PC-9 (cell line): ENCODE results near the gene SHKBP1. TPM values are rescaled to one million over a fixed set of nuclear protein-coding genes. Genes with fewer than 3 reads are reported as not detected.

ENCODE experiments used
- BruUV-seq: library from RNA; stranded (reverse); fragments of 400-500 nt; replicated peaks from 2 replicates; lab custom pipeline; 2021; lab: Mats Ljungman, UMichigan
- CTCF ChIA-PET: fragments of 300-600 bp; sonication (Branson Sonifier 250); formaldehyde crosslinking; loops from one replicate; lab custom pipeline; 2022; ENCODE audit warnings: antibody characterized with exemption; lab: Charles Lee
- POLR2A ChIA-PET: fragments of 300-600 bp; sonication (Branson Sonifier 250); formaldehyde crosslinking; loops from one replicate; lab custom pipeline; 2022; ENCODE audit warnings: antibody characterized with exemption; ENCODE audit not compliant: unreplicated experiment; lab: Charles Lee
- DNase-seq, 2 experiments: peaks; one replicate each; pipeline versions ENCODE4 v3.0.0 to v3.0.0-alpha.2; 2015 to 2022; ENCODE audit warnings: mixed read lengths in 1 of 2
- H2AFZ ChIP-seq: fragments of 200-600 bp; sonication (generic); 2 replicates; pipeline ENCODE4 v1.8.1; 2017; ENCODE audit warnings: antibody characterized with exemption
- H3F3A ChIP-seq: fragments of 200-600 bp; sonication (generic); 2 replicates; pipeline ENCODE4 v1.8.1; 2017; ENCODE audit warnings: antibody characterized with exemption, mild to moderate bottlenecking, low read depth; ENCODE audit not compliant: insufficient read depth
- H3K27ac ChIP-seq: fragments of 200-600 bp; sonication (generic); 2 replicates; pipeline ENCODE4 v1.6.1; 2016; ENCODE audit warnings: mixed run types
- H3K27me3 ChIP-seq: fragments of 200-600 bp; sonication (generic); 2 replicates; pipeline ENCODE4 v1.6.1; 2016; ENCODE audit warnings: low read depth, mixed run types; ENCODE audit not compliant: insufficient read depth
- H3K36me3 ChIP-seq: fragments of 200-600 bp; sonication (generic); 2 replicates; pipeline ENCODE4 v1.6.1; 2016; ENCODE audit warnings: low read depth, mixed run types
- H3K4me1 ChIP-seq: fragments of 200-600 bp; sonication (generic); replicated peaks from 2 replicates; pipeline ENCODE4 v1.6.1; 2016; ENCODE audit warnings: mixed run types; ENCODE audit not compliant: insufficient read depth
- H3K4me2 ChIP-seq: fragments of 200-600 bp; sonication (generic); 2 replicates; pipeline ENCODE4 v1.6.1; 2017; ENCODE audit warnings: mixed run types
- H3K4me3 ChIP-seq: fragments of 200-600 bp; sonication (generic); 2 replicates; pipeline ENCODE4 v1.6.1; 2016; ENCODE audit warnings: mixed run types
- H3K79me2 ChIP-seq: fragments of 200-600 bp; sonication (generic); 2 replicates; pipeline ENCODE4 v1.6.1; 2017; ENCODE audit warnings: low read depth, mixed run types
- H3K9me2 ChIP-seq: fragments of 200-600 bp; sonication (generic); 2 replicates; pipeline ENCODE4 v1.8.1; 2017; ENCODE audit warnings: mild to moderate bottlenecking; ENCODE audit not compliant: insufficient read depth
- H3K9me3 ChIP-seq: fragments of 200-600 bp; sonication (generic); 2 replicates; pipeline ENCODE4 v1.8.1; 2016; ENCODE audit warnings: low read depth; ENCODE audit not compliant: insufficient read depth
- H4K20me1 ChIP-seq: fragments of 200-600 bp; sonication (generic); 2 replicates; pipeline ENCODE4 v1.8.1; 2017; ENCODE audit not compliant: insufficient read depth
- EZH2 ChIP-seq: fragments of 200-600 bp; sonication (generic); IDR thresholded peaks from 2 replicates; pipeline ENCODE4 v1.8.0; 2017; ENCODE audit warnings: antibody characterized with exemption, low read depth
- intact Hi-C: fragments of 100-400 bp; cut with micrococcal nuclease; formaldehyde crosslinking; loops from one replicate; pipeline ENCODE4 v1.10.0; 2022; ENCODE audit not compliant: unreplicated experiment
- total RNA-seq: library from RNA; stranded (reverse); gene quantifications from 2 replicates; pipeline ENCODE4 v1.2.3, GENCODE V29; 2021
- TF ChIP-seq, protein P1 (sequence below): fragments of 200-600 bp; sonication (generic); conservative IDR thresholded peaks from 2 replicates; pipeline ENCODE4 v1.6.1; 2017; ENCODE audit warnings: mixed run types, antibody characterized with exemption, mild to moderate bottlenecking, moderate library complexity

Gene SHKBP1
- total RNA-seq, 1 experiment from 2014 or later: 90.1 TPM

DNA sequence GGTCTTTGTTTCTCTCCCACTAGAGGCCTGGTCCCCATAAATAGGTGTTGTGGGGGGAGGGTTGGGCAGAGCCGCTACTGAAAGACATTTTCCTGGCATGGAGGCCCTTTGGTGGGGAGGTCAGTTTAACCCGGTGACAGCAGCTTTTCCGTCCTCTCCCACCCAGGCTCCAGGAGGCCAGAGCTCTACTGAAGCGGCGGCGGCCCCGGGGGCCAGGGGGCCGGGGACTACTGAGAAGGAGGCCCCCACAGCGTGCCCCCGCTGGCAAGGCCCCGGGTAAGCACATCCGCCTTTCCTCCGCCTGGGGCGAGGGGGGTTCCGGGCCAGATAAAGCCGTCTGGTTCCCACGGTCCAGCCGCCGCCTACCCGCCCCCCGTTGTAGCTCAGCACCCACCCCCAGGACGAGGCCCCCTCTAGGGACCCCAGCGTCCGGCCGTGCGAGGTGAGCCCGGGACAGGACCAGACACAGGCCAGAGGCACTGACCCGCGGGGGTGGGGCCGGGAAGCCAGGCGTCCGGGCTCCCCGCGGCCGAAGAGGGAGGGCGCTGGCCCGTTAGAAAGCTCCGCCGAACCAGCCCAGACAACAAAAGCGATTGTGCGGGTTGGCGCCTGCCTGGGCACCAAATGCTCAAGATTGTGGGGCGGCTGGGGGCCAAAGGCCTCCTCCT lies 23.4 kb downstream of the SHKBP1 start:
- intact Hi-C loops: loop anchor here (2.0 kb wide), 2 partner anchors 77 to 295 kb away; no protein-coding TSS in a partner anchor
- POLR2A ChIA-PET: interaction anchor here (0.5 kb wide), 1 partner anchor 140 kb away, joined by 8 read pairs; no protein-coding TSS in a partner anchor
- H3K27ac ChIP-seq: no peak overlapping the region
- no peaks in the 10 kb centered on the region for H3K36me3 ChIP-seq
- no peak overlapping the region for H3K4me2 ChIP-seq
- peaks cover 24% of the 10 kb centered on the region; the same call in 1 of the 2 replicates for H3F3A ChIP-seq
- H4K20me1 ChIP-seq: no peaks in the 10 kb centered on the region
- no peak for DNase-seq
- no peaks in the 10 kb centered on the region for H3K9me2 ChIP-seq
- H3K79me2 ChIP-seq: no peaks in the 10 kb centered on the region
- TF ChIP-seq EZH2: no peak
- TF ChIP-seq, protein P1, sequence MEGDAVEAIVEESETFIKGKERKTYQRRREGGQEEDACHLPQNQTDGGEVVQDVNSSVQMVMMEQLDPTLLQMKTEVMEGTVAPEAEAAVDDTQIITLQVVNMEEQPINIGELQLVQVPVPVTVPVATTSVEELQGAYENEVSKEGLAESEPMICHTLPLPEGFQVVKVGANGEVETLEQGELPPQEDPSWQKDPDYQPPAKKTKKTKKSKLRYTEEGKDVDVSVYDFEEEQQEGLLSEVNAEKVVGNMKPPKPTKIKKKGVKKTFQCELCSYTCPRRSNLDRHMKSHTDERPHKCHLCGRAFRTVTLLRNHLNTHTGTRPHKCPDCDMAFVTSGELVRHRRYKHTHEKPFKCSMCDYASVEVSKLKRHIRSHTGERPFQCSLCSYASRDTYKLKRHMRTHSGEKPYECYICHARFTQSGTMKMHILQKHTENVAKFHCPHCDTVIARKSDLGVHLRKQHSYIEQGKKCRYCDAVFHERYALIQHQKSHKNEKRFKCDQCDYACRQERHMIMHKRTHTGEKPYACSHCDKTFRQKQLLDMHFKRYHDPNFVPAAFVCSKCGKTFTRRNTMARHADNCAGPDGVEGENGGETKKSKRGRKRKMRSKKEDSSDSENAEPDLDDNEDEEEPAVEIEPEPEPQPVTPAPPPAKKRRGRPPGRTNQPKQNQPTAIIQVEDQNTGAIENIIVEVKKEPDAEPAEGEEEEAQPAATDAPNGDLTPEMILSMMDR: no peak
- no peak overlapping the region for H3K4me3 ChIP-seq
- H3K4me1 ChIP-seq: peaks cover 42% of the 10 kb centered on the region
- H2AFZ ChIP-seq: no peak overlapping the region
- peaks cover 35% of the 10 kb centered on the region for H3K27me3 ChIP-seq
- H3K9me3 ChIP-seq: no peaks in the 10 kb centered on the region
- no TSS peak for BruUV-seq
- CTCF ChIA-PET: interaction anchor here (0.5 to 1.2 kb wide), 2 partner anchors 88 to 254 kb away, joined by 3 to 6 read pairs; no protein-coding TSS in a partner anchor

DNA sequence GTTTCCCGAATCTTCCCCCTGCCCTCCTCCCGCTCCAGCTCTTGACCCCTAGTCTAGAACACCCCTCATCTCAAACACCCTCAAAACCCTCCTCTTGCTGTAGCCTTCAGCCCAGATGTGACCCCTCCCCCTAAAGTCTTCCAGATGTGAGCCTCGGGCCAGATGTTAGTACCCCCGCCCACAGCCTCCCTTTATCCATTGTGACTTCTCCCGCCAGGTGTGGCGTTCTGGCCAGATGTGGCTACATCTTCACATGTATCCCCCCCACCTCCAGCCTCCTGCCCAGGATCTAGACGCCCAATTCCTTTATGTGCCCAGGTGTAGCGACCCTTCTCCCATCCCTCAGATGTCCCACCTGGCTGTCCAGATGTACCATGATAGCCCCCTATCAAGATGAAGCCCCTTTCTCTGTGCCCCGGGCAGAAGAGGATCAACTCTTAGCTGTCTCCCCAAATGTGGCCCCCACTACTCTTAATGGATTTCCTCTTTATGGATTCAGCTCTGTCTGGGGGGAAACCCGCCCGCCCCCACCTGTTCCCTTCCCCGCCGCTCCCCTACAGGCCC lies 24.0 kb downstream of the SHKBP1 start:
- Histone ChIP-seq H3K9me2 (no peaks in the 10 kb centered on the region), H3K27me3 (peaks cover 35% of the 10 kb centered on the region), H3K4me3 (no peak overlapping the region), H3K79me2 (no peaks in the 10 kb centered on the region), H3K9me3 (no peaks in the 10 kb centered on the region), H3K27ac (no peak overlapping the region), H2AFZ (no peak overlapping the region), H3F3A (peaks cover 28% of the 10 kb centered on the region; the same call in 1 of the 2 replicates), H3K4me1 (peaks cover 42% of the 10 kb centered on the region), H3K4me2 (peak overlapping the region; percentile 62), H4K20me1 (no peaks in the 10 kb centered on the region), H3K36me3 (no peaks in the 10 kb centered on the region)
- ChIA-PET POLR2A (interaction anchor here (0.7 kb wide), 1 partner anchor 303 kb away, joined by 3 read pairs; no protein-coding TSS in a partner anchor), CTCF (interaction anchor here (0.5 to 1.2 kb wide), 3 partner anchors 89 to 491 kb away, joined by 3 to 7 read pairs (median 6); no protein-coding TSS in a partner anchor)
- intact Hi-C loops: no loop called here
- no peak for DNase-seq
- no peak for TF ChIP-seq EZH2
- TF ChIP-seq, protein P1: no peak
- BruUV-seq: no TSS peak

DNA sequence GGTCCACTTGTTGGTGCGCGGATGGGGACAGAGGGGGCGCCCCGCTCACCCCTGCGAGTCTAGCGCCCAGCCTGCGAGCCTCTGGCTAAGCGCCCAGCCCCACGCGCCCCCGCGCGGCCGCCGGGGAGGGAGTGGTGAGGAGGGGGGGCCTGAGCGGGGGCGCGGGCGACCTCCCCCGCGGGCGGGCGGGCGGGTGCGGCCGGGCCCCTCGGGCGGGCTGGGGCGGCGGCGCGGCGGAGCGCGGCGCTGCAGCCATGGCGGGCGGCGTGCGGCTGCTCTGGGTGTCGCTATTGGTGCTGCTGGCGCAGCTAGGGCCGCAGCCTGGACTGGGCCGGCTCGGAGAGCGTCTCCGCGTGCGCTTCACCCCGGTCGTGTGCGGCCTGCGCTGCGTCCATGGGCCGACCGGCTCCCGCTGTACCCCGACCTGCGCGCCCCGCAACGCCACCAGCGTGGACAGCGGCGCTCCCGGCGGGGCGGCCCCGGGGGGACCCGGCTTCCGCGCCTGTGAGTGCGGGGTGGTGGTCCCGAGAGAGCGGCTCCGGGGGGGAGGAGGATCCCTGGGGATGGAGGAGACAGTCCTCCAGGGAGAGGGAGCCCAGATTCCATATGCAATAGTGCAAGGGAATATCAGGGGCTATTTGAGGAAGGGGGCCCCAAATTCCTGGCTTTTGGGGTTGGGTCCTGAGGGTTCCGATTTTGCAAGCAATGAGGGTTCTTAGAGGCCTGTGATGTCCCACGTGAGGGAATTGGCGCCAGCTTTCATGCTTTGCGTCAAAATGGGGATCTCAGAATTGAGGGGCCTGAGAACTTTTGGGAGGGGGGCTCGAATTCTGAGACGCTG lies 24.7 kb downstream of the SHKBP1 start, which contains the start of gene LTBP4:
TSS of gene LTBP4 (plus strand) at position 236 of the 841 bp plus-strand sequence. CDS start at position 255, 19 bp downstream.
- H3K9me3 ChIP-seq: no peaks in the 10 kb centered on the region
- ChIA-PET POLR2A (interaction anchor here (0.7 kb wide), 1 partner anchor 303 kb away, joined by 3 read pairs; no protein-coding TSS in a partner anchor), CTCF (interaction anchor here (0.6 to 1.2 kb wide), 3 partner anchors 33 to 491 kb away, joined by 3 to 7 read pairs (median 6); no protein-coding TSS in a partner anchor)
- TF ChIP-seq EZH2: peak; percentile 88; the same call in 1 of the 2 replicates
- TF ChIP-seq, protein P1: no peak
- intact Hi-C loops: no loop called here
- H3K27ac ChIP-seq: no peak within 1 kb of the TSS
- H2AFZ ChIP-seq: no peak within 1 kb of the TSS
- H3K27me3 ChIP-seq: peaks cover 35% of the 10 kb centered on the region
- H3F3A ChIP-seq: peaks cover 32% of the 10 kb centered on the region; the same call in 1 of the 2 replicates
- peak within 1 kb of the TSS; percentile 48; the same call in 1 of the 2 replicates for H3K4me3 ChIP-seq
- H4K20me1 ChIP-seq: no peaks in the 10 kb centered on the region
- no peaks in the 10 kb centered on the region for H3K9me2 ChIP-seq
- DNase-seq: no peak
- no peaks in the 10 kb centered on the region for H3K79me2 ChIP-seq
- no peaks in the 10 kb centered on the region for H3K36me3 ChIP-seq
- peaks cover 42% of the 10 kb centered on the region for H3K4me1 ChIP-seq
- no TSS peak for BruUV-seq
- H3K4me2 ChIP-seq: peak within 1 kb of the TSS; percentile 99
